Activated naive CD8-positive, alpha-beta T cell (primary cell): Measurements from ENCODE around the gene TRIM13.
"Not testable (repeated sequence)": the region's sequence is repeated elsewhere in the genome, so short reads cannot be mapped to it uniquely, and the experiment has no call there.

ENCODE experiments used
- H3K27ac Mint-ChIP-seq: one replicate; pipeline ENCODE4 v1.8.0; 2021; ENCODE audit warnings: mixed read lengths
- H3K27me3 Mint-ChIP-seq: one replicate; pipeline ENCODE4 v1.8.0; 2021; ENCODE audit warnings: mixed read lengths
- H3K36me3 Mint-ChIP-seq: one replicate; pipeline ENCODE4 v1.8.0; 2021; ENCODE audit warnings: mixed read lengths
- H3K4me1 Mint-ChIP-seq: one replicate; pipeline ENCODE4 v1.8.0; 2021; ENCODE audit warnings: low read depth, mixed read lengths
- H3K4me3 Mint-ChIP-seq: one replicate; pipeline ENCODE4 v1.8.0; 2021; ENCODE audit warnings: mild to moderate bottlenecking, mixed read lengths
- H3K9me3 Mint-ChIP-seq: one replicate; pipeline ENCODE4 v1.8.0; 2021; ENCODE audit warnings: low read depth, mixed read lengths

Gene TRIM13

DNA sequence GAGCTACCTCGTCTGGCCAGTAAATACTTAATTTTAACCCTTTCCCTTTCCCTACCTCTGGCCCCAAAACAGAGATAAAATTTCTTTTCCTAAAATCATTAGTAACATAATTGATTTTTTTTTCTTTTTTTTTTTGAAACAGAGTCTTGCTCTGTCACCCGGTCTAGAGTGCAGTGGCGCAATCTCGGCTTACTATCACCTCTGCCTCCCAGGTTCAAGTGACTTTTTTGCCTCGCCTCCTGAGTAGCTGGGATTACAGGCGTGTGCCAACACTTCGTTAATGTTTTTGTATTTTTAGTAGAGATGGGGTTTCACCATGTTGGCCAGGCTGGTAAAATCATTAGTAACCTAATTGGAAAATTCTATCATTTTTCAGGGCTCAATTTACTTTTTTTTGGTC lies 10.4 kb upstream of the TRIM13 start:
- Mint-ChIP-seq H3K27ac (no peak overlapping the region), H3K36me3 (no peaks in the 10 kb centered on the region), H3K4me3 (no peak overlapping the region), H3K27me3 (no peaks in the 10 kb centered on the region), H3K4me1 (no peaks in the 10 kb centered on the region), H3K9me3 (no peaks in the 10 kb centered on the region)

DNA sequence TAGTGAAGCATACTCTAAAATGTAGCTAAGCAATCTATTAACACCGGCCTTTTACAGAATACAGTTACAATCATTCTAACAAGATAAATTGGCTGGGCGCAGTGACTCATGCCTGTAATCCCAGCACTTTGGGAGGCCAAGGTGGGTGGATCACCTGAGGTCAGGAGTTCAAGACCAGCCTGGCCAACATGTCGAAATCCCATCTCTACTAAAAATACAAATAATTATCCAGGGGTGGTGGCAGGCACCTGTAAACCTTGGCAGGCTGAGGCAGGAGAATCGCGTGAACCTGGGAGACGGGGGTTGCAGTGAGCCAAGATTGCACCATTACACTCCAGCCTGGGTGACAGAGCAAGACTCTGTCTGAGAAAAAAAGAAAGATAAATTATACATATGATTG lies 6.2 kb upstream of the TRIM13 start:
- H3K9me3 Mint-ChIP-seq, H3K27ac Mint-ChIP-seq, H3K4me3 Mint-ChIP-seq, H3K27me3 Mint-ChIP-seq, H3K4me1 Mint-ChIP-seq, H3K36me3 Mint-ChIP-seq: not testable (repeated sequence)

DNA sequence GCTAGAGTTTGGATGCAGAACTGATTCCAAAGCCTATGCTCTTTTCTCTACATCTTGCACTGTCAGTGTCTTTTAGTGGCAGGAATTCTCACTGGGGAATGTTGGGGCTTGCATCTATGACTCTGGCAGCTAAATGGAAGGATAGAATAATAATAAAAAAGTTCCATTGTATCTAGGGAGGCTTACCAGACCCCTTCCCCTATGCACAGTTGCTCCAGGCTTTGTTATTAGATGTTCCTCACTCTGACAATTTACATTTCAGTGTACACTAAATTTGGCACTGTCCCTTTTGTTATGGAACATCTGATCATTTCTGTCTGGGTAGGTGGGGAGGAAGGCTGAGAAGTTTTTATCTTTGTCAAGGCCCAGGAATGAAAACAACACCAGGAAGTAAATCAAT lies 3.7 kb upstream of the TRIM13 start:
- H3K4me3 Mint-ChIP-seq: no peak overlapping the region
- H3K9me3 Mint-ChIP-seq: no peaks in the 10 kb centered on the region
- no peaks in the 10 kb centered on the region for H3K27me3 Mint-ChIP-seq
- H3K4me1 Mint-ChIP-seq: peaks cover 11% of the 10 kb centered on the region
- H3K27ac Mint-ChIP-seq: no peak overlapping the region
- H3K36me3 Mint-ChIP-seq: peaks cover 2% of the 10 kb centered on the region

DNA sequence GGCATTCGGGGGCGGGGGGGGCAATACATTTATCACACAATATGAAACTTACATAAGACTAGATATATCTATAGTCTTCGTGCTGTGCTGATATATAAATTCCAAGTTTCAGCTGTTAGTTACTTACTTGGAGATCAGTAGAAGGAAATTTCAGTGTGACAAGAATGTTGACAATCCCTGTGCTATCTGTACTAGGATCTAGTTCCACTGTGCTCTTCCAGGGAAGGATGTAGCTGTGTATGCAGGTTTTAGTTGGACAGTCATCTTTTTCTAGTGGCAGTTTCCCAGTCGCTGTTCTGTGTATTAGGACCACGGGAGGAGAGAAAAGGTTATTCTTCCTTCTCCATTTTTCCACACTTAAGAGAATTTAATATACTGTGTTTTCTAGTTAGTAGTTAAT lies 3.2 kb upstream of the TRIM13 start:
- Mint-ChIP-seq H3K4me3 (no peak overlapping the region), H3K4me1 (peaks cover 17% of the 10 kb centered on the region), H3K9me3 (no peaks in the 10 kb centered on the region), H3K36me3 (peaks cover 2% of the 10 kb centered on the region), H3K27ac (no peak overlapping the region), H3K27me3 (no peaks in the 10 kb centered on the region)

DNA sequence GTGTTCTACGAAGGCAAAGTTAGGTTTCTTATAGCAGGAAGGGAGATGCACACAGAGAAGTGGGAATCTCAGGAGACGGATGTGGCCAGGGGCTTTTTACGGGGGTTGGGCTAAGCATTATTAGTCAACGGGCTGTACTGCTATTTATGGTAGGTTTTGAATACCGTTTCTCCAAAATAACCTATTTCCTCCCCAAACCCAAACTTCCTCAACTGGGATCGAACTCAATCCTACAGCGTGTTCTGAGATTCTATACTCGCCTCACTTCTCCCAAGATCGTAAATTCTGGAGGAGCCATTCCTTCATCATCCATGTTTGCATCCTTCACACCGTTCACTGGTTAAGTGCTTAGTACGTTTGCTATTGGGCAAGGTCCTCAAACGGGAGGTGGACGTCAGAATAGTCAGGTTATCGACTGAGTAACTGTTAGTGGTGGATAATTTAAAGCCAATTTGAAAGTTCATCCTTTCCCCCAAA lies 1.2 kb upstream of the TRIM13 start:
- peak overlapping the region; percentile 82 for H3K4me3 Mint-ChIP-seq
- no peaks in the 10 kb centered on the region for H3K27me3 Mint-ChIP-seq
- no peaks in the 10 kb centered on the region for H3K9me3 Mint-ChIP-seq
- H3K27ac Mint-ChIP-seq: peak overlapping the region; percentile 76
- H3K36me3 Mint-ChIP-seq: peaks cover 4% of the 10 kb centered on the region
- H3K4me1 Mint-ChIP-seq: peaks cover 33% of the 10 kb centered on the region

DNA sequence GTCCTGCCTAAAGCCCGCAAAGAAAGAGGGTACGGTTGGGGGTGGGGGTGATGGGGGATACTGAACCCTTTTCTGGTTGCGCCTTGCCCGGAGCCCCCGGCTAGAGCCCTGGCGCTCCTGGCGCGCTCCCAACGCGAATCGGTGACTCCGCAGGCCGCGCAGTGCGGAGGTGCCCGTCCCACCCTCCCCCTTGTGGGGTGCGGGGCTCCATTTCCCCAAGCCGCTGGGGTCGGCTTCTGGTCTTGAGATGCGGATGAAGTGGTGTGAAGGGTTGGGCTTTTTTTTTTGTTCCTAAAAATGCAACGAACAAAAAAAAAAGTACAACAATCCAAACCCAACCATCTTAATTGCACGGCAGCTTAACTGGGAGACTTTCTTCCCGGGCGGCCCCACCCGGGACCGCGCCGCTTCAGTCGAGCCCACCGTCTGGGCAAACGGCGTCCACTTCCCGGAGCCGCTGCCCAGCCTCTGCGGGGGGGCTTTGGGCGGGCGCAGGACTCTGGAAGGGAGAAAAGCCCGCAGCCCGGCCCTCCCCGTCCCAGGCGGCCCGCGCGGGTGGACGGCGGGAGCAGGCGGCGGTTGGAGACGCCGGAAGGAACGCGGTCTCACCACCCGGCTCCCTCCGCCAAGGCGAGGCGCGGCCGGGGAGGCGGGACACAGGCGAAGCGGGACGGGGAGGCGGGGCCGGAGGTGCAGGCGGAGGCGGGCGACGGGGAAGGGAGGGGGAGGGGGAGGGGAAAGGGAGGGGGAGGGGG lies 504 bp upstream of the TRIM13 start:
- Mint-ChIP-seq H3K27me3 (no peaks in the 10 kb centered on the region), H3K27ac (peak overlapping the region; percentile 76), H3K36me3 (peaks cover 4% of the 10 kb centered on the region), H3K9me3 (no peaks in the 10 kb centered on the region), H3K4me1 (peaks cover 40% of the 10 kb centered on the region), H3K4me3 (peak overlapping the region; percentile 82)

DNA sequence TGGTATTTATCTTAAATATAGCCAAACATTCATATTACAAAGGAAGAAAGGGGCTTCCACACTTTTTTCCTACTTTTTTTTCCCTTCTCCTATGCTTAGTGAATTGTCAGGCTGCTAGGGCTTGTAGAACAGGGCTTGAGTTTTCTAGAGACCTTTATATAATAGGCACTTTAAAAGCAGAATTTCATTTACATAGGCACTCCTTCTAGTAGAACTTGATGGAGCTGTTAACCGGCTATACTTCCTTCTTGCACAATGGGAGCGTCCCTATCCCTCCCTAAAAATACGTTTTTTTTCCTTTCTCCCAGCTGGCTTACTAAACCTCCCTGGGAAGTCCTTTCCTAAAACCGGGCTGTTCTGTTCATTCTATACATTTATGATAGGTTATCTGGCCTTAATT lies 1.1 kb downstream of the TRIM13 start:
- Mint-ChIP-seq H3K4me1 (peaks cover 52% of the 10 kb centered on the region), H3K27me3 (no peaks in the 10 kb centered on the region), H3K9me3 (no peaks in the 10 kb centered on the region), H3K27ac (peak overlapping the region; percentile 89), H3K4me3 (peak overlapping the region; percentile 92), H3K36me3 (peaks cover 4% of the 10 kb centered on the region)

DNA sequence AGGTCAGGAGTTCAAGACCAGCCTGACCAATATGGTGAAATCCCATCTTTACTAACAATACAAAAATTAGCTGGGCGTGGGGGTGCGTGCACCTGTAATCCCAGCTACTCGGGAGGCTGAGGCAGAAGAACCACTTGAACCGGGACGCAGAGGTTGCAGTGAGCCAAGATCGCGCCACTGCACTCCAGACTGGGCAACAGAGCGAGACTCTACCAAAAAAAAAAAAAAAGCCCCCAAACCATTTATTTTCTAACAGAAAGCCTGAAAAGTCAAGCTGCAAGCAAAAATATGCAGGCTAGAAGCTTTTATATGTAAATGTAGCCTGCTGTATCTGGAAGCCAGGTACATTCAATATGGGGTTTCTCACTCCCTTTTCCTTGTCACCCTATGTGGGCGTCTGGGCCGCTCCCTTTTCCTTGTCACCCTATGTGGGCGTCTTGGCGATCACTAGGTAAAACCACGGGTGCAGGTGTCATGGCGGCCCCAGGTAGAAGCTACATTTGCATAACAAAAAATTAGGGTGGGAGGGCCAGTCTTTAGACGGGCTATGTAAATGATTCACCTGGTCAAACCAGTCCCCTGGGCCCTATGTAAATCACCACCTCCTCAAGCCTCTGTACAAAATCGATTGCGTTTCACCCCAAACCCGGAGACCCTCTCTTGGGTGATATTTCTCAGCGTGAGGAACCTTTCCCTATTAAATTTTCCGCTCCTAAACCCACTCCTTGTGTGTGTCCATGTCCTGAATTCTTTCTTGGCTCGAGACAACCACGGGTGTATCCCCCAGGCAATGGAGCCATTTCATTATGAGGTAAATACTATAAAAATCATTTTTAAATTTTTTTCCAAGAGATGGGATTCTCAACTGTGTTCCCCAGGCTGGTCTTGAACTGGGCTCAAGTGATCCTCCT lies 2.1 kb downstream of the TRIM13 start:
- no peaks in the 10 kb centered on the region for H3K9me3 Mint-ChIP-seq
- H3K36me3 Mint-ChIP-seq: peaks cover 4% of the 10 kb centered on the region
- H3K4me1 Mint-ChIP-seq: peaks cover 60% of the 10 kb centered on the region
- H3K27ac Mint-ChIP-seq: no peak overlapping the region
- H3K27me3 Mint-ChIP-seq: no peaks in the 10 kb centered on the region
- H3K4me3 Mint-ChIP-seq: peak overlapping the region; percentile 92

DNA sequence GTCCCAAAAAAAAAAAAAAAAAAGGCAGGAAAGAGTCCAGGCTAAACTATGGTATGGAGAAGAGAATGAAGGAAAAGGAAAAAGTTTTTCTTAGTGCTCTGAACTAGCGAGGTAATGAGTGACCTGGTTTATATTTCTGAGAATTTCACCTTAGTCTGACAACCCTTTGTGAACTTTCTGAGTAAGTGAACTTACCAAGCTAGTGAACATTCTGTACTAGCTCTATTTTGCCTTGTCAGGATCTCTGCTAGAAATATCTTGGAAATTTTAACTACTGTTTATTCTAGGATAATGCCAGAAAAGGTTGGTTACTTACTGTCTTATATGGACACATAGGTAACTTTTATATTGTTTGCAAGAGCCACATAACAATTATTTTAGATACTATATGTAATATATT lies 4.4 kb downstream of the TRIM13 start:
- Mint-ChIP-seq H3K27me3 (no peaks in the 10 kb centered on the region), H3K4me3 (no peak overlapping the region), H3K36me3 (peaks cover 4% of the 10 kb centered on the region), H3K4me1 (peaks cover 64% of the 10 kb centered on the region), H3K9me3 (no peaks in the 10 kb centered on the region), H3K27ac (no peak overlapping the region)

DNA sequence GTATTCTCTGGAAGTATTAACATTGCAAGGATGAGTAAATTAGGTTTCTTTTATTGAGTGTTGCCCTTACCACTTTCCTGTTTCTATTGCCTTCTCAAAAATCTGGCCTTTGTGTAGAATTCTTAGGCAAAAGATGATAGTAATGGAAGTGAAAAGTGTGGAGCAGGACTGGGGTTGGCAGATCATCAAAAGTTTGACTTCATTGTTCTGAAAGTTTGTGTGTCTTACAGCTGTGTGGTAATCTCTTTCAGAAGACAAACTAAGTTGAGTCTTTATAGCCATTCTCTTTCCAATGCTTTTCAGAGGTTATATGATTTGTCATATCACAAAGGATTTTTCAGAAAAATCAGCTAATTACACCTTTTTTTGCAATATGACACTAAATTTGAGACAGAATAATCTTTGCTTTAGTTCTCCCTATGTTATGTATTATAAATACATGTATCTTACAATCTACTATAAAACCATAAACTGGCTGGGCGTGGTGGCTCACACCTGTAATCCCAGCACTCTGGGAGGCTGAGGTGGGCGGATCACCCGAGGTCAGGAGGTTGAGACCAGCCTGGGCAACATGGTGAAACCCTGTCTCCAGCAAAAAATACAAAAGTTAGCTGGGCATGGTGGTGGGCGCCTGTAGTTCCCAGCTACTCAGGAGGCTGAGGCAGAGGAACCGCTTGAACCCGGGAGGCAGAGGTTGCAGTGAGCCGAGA lies 9.7 kb downstream of the TRIM13 start:
- H3K27me3 Mint-ChIP-seq: no peaks in the 10 kb centered on the region
- H3K4me1 Mint-ChIP-seq: peaks cover 36% of the 10 kb centered on the region
- no peaks in the 10 kb centered on the region for H3K9me3 Mint-ChIP-seq
- H3K4me3 Mint-ChIP-seq: no peak overlapping the region
- H3K27ac Mint-ChIP-seq: no peak overlapping the region
- H3K36me3 Mint-ChIP-seq: peaks cover 4% of the 10 kb centered on the region

DNA sequence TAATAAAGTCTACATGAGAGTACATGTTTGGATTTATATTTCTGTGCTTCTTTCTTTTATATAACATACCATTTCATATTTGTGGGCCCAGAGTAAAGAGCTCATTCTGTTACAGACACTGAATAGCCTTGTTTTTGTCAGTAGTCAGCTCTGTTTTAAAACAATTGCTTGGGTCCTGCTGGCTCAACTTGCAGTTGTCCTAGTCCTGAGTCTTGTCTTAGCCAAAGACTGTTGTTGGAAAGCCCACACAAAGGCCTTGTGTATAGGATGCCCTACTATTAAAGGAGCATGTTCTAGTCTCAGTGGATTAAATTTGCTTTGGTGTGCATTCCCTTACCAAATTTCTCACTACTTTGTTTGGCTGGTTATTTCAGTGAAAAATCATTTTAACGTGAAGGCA lies 14.6 kb downstream of the TRIM13 start:
- Mint-ChIP-seq H3K36me3 (peaks cover 20% of the 10 kb centered on the region), H3K4me1 (peaks cover 27% of the 10 kb centered on the region), H3K27me3 (no peaks in the 10 kb centered on the region), H3K9me3 (peaks cover 3% of the 10 kb centered on the region), H3K4me3 (no peak overlapping the region), H3K27ac (peak overlapping the region; percentile 50)

DNA sequence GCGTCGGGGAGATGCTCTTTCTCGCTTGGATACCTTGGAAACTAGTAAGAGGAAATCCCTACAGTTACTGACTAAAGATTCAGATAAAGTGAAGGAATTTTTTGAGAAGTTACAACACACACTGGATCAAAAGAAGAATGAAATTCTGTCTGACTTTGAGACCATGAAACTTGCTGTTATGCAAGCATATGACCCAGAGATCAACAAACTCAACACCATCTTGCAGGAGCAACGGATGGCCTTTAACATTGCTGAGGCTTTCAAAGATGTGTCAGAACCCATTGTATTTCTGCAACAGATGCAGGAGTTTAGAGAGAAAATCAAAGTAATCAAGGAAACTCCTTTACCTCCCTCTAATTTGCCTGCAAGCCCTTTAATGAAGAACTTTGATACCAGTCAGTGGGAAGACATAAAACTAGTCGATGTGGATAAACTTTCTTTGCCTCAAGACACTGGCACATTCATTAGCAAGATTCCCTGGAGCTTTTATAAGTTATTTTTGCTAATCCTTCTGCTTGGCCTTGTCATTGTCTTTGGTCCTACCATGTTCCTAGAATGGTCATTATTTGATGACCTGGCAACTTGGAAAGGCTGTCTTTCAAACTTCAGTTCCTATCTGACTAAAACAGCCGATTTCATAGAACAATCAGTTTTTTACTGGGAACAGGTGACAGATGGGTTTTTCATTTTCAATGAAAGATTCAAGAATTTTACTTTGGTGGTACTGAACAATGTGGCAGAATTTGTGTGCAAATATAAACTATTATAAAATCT lies 15.7 kb downstream of the TRIM13 start:
- Mint-ChIP-seq H3K27ac (no peak overlapping the region), H3K4me1 (peaks cover 28% of the 10 kb centered on the region), H3K9me3 (peaks cover 3% of the 10 kb centered on the region), H3K36me3 (peaks cover 20% of the 10 kb centered on the region), H3K4me3 (no peak overlapping the region), H3K27me3 (no peaks in the 10 kb centered on the region)

DNA sequence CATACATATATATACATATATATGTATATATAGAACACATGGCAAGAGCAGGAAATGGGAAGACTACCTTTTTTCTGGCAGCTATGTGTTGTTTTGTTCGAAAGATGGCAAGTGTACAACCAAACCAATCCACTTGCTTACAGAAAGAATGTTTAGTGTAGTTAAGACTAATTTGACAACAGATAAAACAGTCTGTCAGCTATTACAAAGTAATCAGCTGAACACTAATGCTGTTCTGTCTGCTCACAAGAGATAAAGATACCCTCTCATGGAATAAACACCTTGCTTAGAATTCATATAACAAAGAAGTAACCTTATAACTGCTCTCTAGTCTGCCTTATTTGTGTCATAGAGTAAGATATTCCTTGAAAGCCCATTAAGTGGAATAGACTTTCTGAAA lies 17.5 kb downstream of the TRIM13 start:
- no peak overlapping the region for H3K4me3 Mint-ChIP-seq
- no peak overlapping the region for H3K27ac Mint-ChIP-seq
- H3K9me3 Mint-ChIP-seq: peaks cover 7% of the 10 kb centered on the region
- H3K4me1 Mint-ChIP-seq: peaks cover 31% of the 10 kb centered on the region
- no peaks in the 10 kb centered on the region for H3K27me3 Mint-ChIP-seq
- H3K36me3 Mint-ChIP-seq: peaks cover 24% of the 10 kb centered on the region

DNA sequence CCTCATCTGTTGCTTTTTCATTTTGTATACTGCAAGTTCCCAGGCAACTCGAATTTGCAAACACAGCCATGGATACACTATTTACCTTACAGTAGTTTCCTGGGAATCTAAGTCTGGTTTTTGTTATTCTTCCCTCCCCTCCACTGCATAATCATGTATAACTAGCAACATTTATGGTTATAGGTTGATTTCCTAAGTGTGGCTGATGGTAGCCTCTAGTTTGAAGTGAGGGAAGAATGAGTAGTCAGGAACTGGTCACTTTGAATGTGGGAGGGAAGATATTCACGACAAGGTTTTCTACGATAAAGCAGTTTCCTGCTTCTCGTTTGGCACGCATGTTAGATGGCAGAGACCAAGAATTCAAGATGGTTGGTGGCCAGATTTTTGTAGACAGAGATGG lies 18.4 kb downstream of the TRIM13 start, which contains the start of gene KCNRG:
TSS of gene KCNRG (plus strand) at position 187 of the 400 bp plus-strand sequence. CDS start at position 237, 50 bp downstream.
- Mint-ChIP-seq H3K4me1 (peaks cover 31% of the 10 kb centered on the region), H3K27ac (peak within 1 kb of the TSS; percentile 13), H3K36me3 (peaks cover 24% of the 10 kb centered on the region)

More for the DNA sequence above, 18.4 kb downstream of the TRIM13 start, which contains the start of gene KCNRG:
- Mint-ChIP-seq H3K4me3 (no peak within 1 kb of the TSS), H3K27me3 (no peaks in the 10 kb centered on the region), H3K9me3 (peaks cover 7% of the 10 kb centered on the region)
